KG1 (cell line): ENCODE data around the gene GOSR2.

ENCODE experiments used
- DNase-seq: peaks from one replicate; lab custom pipeline; 2025; lab: John Stamatoyannopoulos, UW

Gene GOSR2

DNA sequence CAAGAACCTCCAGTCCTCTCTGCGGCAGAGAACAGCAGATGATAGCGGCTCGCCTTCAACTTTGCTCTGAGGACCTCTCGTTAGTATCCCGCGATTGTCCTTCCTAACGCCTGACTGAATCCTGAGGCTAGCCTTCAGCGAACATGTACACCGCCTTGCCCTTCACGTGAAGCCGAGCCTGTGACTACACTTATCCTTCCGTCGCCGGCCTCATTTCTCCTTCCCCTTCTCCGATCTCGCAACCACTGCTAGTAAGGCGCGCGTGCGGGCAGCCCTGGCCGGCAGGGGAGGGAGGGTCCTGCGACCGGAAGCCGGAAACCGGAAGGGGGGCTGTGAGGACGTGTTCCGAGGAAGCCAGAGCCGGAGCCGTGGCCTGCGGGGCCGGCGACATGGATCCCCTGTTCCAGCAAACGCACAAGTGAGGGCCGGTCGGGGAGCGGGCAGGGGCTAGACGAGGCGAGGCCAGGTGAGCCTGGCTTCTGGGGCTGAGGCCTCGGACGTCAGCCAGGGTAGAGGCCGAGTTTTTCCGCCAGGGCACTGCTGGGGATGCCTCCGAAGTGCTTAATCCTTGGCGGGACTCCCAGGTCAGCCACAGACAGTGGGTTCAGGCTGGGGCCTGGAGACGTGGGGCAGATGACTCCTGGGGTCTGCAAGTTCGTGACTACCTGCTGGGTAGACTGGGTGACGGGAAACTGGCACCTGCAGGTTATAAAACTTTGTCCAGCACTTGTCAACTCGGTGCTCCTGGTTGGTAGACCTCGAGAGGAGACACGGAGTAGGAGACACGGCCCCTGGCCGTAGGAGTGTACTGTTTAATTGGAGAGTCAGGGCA is at the start of gene GOSR2:
GOSR2 (plus strand) TSS at position 357 of the 832 bp plus-strand sequence; CDS start at position 390, 33 bp downstream.
- DNase-seq, result peak; percentile 93

DNA sequence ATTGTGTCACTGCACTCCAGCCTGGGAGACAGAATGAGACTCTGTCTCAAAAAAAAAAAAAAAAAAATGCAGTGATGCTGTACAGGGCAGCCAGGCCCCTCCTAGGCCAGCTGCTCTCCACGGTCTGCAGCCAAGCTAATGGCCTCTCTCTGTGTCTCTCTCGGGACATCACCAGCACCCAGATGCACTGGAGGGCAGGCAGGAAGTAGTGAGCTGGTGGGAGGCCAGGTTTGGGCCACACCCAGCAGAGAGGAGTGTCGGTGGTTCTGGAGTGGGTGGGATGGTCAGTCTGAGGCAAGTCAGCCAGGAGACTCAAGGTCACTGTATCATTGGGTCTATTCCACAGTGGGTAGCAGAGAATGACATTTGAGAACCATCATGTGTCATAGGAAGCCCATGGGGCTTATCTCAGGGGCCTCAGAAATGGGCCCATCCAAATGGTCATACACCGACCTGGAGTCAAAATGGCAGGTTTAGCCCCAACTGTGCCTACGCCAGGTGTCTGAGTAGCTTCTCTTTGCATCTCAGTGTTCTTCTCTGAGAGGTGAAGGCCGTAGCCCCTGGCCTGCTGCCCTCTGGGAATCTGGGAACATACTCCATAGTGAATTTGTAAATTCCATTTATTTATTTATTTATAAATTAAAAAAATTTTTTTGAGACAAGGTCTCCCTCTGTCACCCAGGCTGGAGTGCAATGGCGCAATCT is 48.9 kb upstream of the GOSR2 start:
- DNase-seq, result no peak

DNA sequence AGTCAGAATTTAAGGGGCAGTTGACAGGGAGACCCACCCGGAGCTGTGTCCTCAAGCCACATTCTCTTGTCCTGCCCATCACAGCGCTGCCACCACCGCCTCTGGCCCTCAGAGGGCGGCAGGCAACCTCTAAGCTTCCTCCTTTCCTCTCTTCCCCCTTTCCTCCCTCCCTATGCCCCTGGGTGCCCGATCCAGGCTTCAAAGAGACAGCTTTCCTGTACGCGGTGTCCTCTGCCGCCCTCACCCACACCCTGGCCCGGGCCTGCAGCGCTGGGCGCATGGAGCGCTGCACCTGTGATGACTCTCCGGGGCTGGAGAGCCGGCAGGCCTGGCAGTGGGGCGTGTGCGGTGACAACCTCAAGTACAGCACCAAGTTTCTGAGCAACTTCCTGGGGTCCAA is 48.1 kb upstream of the GOSR2 start:
- DNase-seq, result no peak

DNA sequence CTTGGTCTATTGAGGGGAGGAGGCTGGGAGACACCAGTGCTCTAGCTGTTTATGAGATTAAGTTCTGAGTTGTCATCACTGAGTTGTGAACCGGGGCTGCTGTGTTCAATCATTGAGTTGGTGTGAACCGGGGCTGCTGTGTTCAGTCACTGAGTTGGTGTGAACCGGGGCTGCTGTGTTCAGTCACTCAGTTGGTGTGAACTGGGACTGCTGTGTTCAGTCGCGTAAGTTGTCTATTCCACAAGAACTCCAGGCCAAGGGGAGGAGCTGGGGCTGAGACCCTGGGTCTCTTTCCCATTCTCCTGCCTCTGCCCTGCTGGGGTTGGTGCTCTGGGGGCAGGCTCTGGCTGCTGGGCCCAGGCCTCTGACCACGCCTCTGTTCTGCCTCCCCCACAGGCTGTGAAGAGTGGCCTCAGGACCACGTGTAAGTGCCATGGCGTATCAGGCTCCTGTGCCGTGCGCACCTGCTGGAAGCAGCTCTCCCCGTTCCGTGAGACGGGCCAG is 47.1 kb upstream of the GOSR2 start:
- DNase-seq, result no peak

DNA sequence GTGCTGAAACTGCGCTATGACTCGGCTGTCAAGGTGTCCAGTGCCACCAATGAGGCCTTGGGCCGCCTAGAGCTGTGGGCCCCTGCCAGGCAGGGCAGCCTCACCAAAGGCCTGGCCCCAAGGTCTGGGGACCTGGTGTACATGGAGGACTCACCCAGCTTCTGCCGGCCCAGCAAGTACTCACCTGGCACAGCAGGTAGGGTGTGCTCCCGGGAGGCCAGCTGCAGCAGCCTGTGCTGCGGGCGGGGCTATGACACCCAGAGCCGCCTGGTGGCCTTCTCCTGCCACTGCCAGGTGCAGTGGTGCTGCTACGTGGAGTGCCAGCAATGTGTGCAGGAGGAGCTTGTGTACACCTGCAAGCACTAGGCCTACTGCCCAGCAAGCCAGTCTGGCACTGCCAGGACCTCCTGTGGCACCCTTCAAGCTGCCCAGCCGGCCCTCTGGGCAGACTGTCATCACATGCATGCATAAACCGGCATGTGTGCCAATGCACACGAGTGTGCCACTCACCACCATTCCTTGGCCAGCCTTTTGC is 46.5 kb upstream of the GOSR2 start:
- DNase-seq, result no peak

GRCh38 chr17:46876926-46877325 is 46.0 kb upstream of the GOSR2 start:
- DNase-seq, result no peak

- no peak for DNase-seq
These were observed 45.5 kb upstream of the GOSR2 start for GRCh38 chr17:46877466-46877865.

- DNase-seq, result no peak
These were observed 44.9 kb upstream of the GOSR2 start for GRCh38 chr17:46878055-46878454.

DNA sequence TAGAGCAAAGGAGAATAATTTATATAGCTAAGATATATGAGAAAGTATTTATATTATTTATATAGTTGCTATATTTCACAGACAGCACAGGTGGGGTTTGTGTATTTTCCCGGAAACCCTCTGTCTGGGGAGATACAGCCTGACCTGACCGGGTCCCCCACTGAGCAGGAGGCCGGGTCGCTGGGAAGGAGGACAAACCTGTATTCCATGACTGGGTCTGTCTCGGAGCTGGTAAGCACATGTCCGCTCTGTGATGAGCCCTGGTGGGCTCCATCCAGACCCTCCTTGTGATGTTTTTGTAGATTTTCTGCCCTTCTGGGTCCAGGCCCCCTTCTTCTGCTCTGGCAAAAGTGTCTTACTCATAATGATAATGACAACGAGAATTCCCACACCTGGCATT is 43.9 kb upstream of the GOSR2 start:
- DNase-seq, result no peak

GRCh38 chr17:46881015-46881414 is 41.9 kb upstream of the GOSR2 start:
- no peak for DNase-seq

GRCh38 chr17:46882666-46883065 is 40.3 kb upstream of the GOSR2 start:
- DNase-seq, result no peak

DNA sequence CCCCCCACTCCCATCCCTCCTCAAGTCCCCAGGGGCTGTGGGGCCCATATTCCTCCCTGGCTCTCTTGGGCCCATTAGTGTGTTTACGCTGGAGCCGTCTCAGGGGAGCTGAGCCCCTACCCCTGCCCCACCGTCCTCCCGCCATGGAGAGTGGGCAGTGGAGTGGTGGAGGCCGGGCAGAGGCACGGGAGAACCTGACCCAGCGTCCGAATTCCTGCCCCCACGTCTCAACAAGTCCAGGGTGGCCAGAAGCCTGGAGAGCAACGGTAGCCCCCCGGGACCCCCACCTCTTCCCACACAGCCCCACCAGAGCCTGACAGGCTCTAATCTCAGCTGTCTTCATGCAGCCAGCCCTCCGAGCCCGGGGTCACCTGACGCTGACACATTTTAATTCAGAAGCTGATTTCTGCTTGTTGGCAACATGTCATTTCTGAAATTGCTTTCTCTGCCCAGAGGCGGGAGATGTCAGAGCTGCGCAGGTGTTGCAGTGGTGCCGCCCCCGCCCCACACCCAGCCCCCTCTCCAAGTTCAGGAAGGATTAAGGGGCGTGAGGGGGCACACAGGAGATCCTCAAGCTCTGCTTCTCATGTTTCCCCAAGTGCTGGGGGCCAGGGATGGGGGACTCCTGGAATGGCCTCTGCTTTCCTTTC is 39.0 kb upstream of the GOSR2 start:
- no peak for DNase-seq

GRCh38 chr17:46884552-46884951 is 38.4 kb upstream of the GOSR2 start:
- no peak for DNase-seq

DNA sequence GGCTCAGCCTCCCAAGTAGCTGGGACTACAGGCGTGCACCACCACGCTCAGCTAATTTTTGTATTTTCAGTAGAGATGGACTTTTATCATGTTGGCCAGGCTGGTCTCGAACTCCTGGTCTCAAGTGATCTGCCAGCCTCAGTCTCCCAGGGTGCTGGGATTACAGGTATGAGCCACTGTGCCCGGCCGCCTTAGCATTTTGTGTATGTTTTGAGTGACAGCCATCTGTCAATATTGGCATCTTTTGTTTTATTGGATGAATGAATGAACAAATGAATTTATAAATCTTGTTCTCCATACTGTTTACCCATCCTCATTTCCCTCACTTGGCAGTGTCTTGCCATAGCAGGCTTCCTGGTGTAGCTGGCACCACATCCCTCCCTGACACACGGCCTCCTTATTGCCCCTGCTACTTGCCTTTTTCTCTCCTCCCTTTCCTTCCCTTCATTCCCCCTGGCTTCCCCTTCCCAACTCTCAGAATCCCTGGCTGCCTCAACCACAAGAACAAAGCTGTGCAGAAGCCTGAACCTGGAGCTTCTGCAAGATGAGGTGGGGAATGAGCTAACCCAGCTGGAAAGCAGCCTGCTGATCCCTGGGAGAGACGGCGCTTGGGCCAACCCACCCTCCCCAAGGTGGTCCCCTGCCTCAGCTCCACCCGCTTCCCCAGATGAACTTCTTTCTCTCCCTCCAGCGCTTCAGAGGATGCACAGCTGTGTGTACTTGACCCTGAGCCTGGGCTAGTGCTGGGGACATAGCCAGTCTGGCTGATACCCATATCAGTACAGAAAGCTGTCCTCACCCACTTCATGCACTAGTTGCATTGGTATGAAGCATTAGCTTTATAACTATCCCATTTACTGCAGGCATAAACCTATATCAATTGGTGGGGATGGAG is 37.3 kb upstream of the GOSR2 start:
- no peak for DNase-seq

GRCh38 chr17:46886310-46886663 is 36.7 kb upstream of the GOSR2 start:
- DNase-seq, result no peak

DNA sequence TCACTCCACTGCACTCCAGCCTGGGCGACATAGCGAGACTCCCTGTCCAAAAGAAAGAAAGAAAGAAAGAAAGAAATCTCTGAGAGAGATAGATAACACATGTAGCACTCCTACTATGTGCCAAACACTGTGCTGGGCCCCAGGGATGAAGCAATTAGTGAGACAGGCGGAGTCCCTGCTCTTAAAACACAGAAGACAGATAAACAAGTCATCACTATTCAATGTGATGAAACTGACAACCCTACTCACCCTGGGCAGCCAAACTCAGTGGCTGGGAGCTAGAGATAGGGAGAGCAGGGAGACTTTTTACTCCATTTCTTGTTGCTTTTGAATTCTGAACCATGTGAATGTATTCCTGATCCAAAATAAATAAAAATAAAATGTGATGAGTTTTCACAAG is 35.2 kb upstream of the GOSR2 start:
- DNase-seq, result no peak

DNA sequence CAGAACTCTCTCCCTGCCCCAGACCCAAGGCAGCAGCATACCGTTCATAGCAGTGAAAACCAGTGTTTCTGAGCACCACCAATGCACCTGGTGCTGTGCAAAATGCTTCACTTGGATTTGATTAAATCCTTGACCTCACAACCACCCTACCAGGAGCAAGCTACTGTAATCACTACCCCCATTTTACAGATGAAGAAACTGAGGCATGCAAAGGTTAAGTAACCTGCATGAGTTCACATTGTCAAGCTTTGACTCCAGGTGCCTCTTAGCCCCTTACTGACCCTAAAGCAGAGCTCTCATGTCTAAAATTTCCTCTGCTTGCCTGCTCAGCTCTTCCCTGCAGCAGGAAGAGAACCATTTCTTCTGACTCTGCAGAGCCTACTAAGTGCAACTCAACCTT is 34.2 kb upstream of the GOSR2 start:
- no peak for DNase-seq

DNA sequence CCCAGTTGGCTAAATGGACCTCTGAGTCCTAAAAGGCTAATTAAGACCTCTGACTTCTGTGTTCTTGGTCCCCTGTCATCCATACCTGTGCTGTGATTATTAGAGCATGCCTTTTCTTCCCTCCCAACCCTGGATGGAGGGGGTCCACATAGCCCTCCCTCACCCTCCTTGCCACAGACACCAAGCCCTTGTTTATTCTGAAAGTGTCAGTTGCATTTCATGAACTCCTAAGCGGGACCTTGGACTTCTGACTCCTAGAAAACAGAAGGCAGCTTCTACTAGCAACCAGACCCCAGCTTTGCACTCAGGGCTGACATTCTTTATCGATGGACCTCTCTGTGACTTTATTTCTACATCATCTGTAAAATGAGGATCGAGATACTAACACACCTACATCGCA is 33.4 kb upstream of the GOSR2 start:
- no peak for DNase-seq

GRCh38 chr17:46889992-46890564 is 32.9 kb upstream of the GOSR2 start:
- no peak for DNase-seq

DNA sequence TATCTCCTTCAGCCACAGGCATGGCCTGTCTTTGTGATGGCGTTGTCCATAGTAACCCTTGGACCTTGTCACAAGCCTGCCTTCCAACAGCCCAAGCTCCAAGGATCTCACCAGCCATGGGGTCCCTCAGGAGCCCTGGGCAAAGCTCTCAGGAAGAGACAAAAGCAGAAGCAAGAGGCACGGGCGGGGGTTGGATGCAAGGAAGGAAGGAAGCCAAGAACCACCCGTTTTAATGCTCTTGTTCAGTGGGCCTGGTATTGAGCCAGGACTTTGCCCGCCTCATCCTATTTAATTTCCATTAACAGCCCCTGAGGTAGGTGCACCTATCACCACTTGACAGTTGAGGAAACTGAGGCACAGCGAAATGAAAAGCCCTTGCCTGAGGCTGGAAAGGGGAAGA is 32.3 kb upstream of the GOSR2 start:
- no peak for DNase-seq

- no peak for DNase-seq
These were observed 30.7 kb upstream of the GOSR2 start for GRCh38 chr17:46892192-46892703.
